PFSK-1 (cell line): ENCODE results near the gene CXCR5.

Source experiments
- POLR2AphosphoS5 ChIP-seq: IDR thresholded peaks from 2 replicates; pipeline ENCODE4 v1.6.1; 2012; ENCODE audit warnings: low read depth, mild to moderate bottlenecking, control low read depth, low read length, moderate library complexity
- SIN3A ChIP-seq: IDR thresholded peaks from 2 replicates; pipeline ENCODE4 v1.6.1; 2012; ENCODE audit warnings: mild to moderate bottlenecking, low read length, moderate library complexity, borderline replicate concordance; ENCODE audit not compliant: insufficient read depth
- TAF1 ChIP-seq: IDR thresholded peaks from 2 replicates; pipeline ENCODE4 v1.6.1; 2012; ENCODE audit warnings: low read length, control low read depth, borderline replicate concordance; ENCODE audit not compliant: insufficient read depth
- TF ChIP-seq, protein P1 (sequence below), 2 experiments: IDR thresholded peaks; 2 replicates each; pipeline versions ENCODE4 v1.6.1 to v1.8.0; 2011 to 2012; ENCODE audit warnings: low read depth in 2 of 2, low read length in 2 of 2, control low read depth in 1 of 2, inconsistent platforms in 1 of 2, mild to moderate bottlenecking in 1 of 2, moderate library complexity in 1 of 2; ENCODE audit not compliant: insufficient read depth in 1 of 2

DNA sequence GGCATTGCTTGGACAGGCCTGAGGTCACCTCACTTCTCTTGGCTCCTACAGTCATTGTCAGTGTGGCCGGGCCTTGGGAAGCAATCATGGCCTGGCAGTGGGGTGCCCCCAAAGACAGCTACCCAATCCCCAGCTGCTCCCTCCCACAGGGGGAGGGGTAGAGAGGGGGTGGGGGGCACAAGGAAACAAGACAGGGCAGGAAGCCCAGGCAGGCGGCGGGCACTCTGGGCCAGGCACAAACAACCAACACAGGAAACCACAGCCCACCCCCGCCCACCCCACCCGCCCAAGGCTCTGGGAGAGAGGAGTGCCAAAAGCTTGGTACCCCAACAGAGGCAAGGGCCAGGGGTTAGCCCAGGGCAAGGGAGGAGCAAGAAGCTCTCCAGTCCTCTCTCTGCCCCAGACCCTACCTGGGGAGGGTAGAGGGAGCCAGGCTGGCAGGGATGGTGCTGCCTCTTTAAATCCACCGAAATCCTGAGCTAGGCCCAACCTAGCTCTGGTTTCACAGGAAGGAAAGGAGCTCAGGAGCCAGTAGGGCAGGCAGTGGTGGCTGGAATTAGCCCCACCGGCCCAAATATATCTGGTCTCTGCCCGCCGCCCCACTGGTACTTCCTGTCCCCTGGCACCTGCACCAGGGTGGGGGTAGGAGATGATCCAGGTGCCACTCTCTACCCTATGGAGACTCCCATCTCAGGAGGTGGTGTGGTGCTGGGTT is 29.9 kb downstream of the CXCR5 start:
- no peak for TF ChIP-seq POLR2AphosphoS5
- TF ChIP-seq, protein P1, sequence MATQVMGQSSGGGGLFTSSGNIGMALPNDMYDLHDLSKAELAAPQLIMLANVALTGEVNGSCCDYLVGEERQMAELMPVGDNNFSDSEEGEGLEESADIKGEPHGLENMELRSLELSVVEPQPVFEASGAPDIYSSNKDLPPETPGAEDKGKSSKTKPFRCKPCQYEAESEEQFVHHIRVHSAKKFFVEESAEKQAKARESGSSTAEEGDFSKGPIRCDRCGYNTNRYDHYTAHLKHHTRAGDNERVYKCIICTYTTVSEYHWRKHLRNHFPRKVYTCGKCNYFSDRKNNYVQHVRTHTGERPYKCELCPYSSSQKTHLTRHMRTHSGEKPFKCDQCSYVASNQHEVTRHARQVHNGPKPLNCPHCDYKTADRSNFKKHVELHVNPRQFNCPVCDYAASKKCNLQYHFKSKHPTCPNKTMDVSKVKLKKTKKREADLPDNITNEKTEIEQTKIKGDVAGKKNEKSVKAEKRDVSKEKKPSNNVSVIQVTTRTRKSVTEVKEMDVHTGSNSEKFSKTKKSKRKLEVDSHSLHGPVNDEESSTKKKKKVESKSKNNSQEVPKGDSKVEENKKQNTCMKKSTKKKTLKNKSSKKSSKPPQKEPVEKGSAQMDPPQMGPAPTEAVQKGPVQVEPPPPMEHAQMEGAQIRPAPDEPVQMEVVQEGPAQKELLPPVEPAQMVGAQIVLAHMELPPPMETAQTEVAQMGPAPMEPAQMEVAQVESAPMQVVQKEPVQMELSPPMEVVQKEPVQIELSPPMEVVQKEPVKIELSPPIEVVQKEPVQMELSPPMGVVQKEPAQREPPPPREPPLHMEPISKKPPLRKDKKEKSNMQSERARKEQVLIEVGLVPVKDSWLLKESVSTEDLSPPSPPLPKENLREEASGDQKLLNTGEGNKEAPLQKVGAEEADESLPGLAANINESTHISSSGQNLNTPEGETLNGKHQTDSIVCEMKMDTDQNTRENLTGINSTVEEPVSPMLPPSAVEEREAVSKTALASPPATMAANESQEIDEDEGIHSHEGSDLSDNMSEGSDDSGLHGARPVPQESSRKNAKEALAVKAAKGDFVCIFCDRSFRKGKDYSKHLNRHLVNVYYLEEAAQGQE (IDR thresholded peaks at IDR 0.05; ENCODE audit: insufficient read depth in 1 of 2, low read depth in 2 of 2, low read length in 2 of 2) = no peak
- TF ChIP-seq SIN3A = no peak
- no peak for TF ChIP-seq TAF1
